Trophoblast cell (in vitro differentiated cells and primary cell): Measurements from ENCODE around the gene EIF4E3.

ENCODE experiments used
- DNase-seq, 2 donors: peaks; one replicate each; pipeline ENCODE4 v3.0.0-alpha.2; 2016
- H2AFZ ChIP-seq: 2 replicates; pipeline ENCODE4 v1.6.1; 2013; ENCODE audit warnings: low read length, moderate library complexity, mild to moderate bottlenecking; ENCODE audit not compliant: insufficient read depth, poor library complexity
- H2AK5ac ChIP-seq: 2 replicates; pipeline ENCODE4 v1.6.1; 2013; ENCODE audit warnings: mild to moderate bottlenecking, low read length
- H2BK120ac ChIP-seq: 2 replicates; pipeline ENCODE4 v1.6.1; 2013; ENCODE audit warnings: low read length, mild to moderate bottlenecking, moderate library complexity; ENCODE audit not compliant: insufficient read depth, poor library complexity
- H2BK12ac ChIP-seq: 2 replicates; pipeline ENCODE4 v1.6.1; 2013; ENCODE audit warnings: mild to moderate bottlenecking, low read length, moderate library complexity
- H2BK5ac ChIP-seq: 2 replicates; pipeline ENCODE4 v1.6.1; 2013; ENCODE audit warnings: low read length, low read depth, moderate library complexity, mild to moderate bottlenecking; ENCODE audit not compliant: poor library complexity
- H3K14ac ChIP-seq: 2 replicates; pipeline ENCODE4 v1.6.1; 2013; ENCODE audit warnings: mild to moderate bottlenecking, low read length
- H3K18ac ChIP-seq: 2 replicates; pipeline ENCODE4 v1.6.1; 2013; ENCODE audit warnings: mild to moderate bottlenecking, low read length
- H3K23ac ChIP-seq: 2 replicates; pipeline ENCODE4 v1.6.1; 2013; ENCODE audit warnings: low read length
- H3K27ac ChIP-seq: 2 replicates; pipeline ENCODE4 v1.5.1; 2013; ENCODE audit warnings: low read depth, mild to moderate bottlenecking, inconsistent platforms, low read length, moderate library complexity
- H3K27me3 ChIP-seq: 2 replicates; pipeline ENCODE4 v1.6.1; 2013; ENCODE audit warnings: inconsistent platforms, mild to moderate bottlenecking, low read length, moderate library complexity; ENCODE audit not compliant: insufficient read depth
- H3K36me3 ChIP-seq, 2 experiments: 1 replicate in 1 of 2; 2 replicates in 1 of 2; pipeline ENCODE4 v1.6.1; 2013; ENCODE audit warnings: low read length in 2 of 2, mild to moderate bottlenecking in 2 of 2, moderate library complexity in 1 of 2; ENCODE audit not compliant: insufficient read depth in 2 of 2, control insufficient read depth in 1 of 2
- H3K4ac ChIP-seq: 2 replicates; pipeline ENCODE4 v1.6.1; 2013; ENCODE audit warnings: low read depth, mild to moderate bottlenecking, low read length, moderate library complexity
- H3K4me1 ChIP-seq, 2 experiments: 1 replicate in 1 of 2; 2 replicates in 1 of 2; pipeline ENCODE4 v1.6.1; 2013; ENCODE audit warnings: low read length in 2 of 2, mild to moderate bottlenecking in 2 of 2, moderate library complexity in 1 of 2; ENCODE audit not compliant: insufficient read depth in 2 of 2, control insufficient read depth in 1 of 2
- H3K4me2 ChIP-seq: 2 replicates; pipeline ENCODE4 v1.6.1; 2013; ENCODE audit warnings: inconsistent platforms, mild to moderate bottlenecking, low read length, moderate library complexity
- H3K4me3 ChIP-seq: 2 replicates; pipeline ENCODE4 v1.5.1; 2013; ENCODE audit warnings: mild to moderate bottlenecking, low read depth, low read length, inconsistent platforms
- H3K79me1 ChIP-seq: one replicate; pipeline ENCODE4 v1.6.1; 2013; ENCODE audit warnings: low read length
- H3K79me2 ChIP-seq: 2 replicates; pipeline ENCODE4 v1.6.1; 2013; ENCODE audit warnings: low read length, mild to moderate bottlenecking; ENCODE audit not compliant: control insufficient read depth, insufficient read depth, poor library complexity
- H3K9ac ChIP-seq: 2 replicates; pipeline ENCODE4 v1.6.1; 2013; ENCODE audit warnings: mild to moderate bottlenecking, low read length
- H3K9me3 ChIP-seq: 2 replicates; pipeline ENCODE4 v1.6.1; 2013; ENCODE audit warnings: low read depth, mild to moderate bottlenecking, control low read depth, inconsistent platforms, low read length; ENCODE audit not compliant: insufficient read depth
- H4K12ac ChIP-seq: 2 replicates; pipeline ENCODE4 v1.6.1; 2013; ENCODE audit warnings: low read depth, mild to moderate bottlenecking, low read length, moderate library complexity
- H4K8ac ChIP-seq: 2 replicates; pipeline ENCODE4 v1.6.1; 2013; ENCODE audit warnings: low read depth, mild to moderate bottlenecking, low read length, moderate library complexity
- H4K91ac ChIP-seq: one replicate; pipeline ENCODE4 v1.6.1; 2013; ENCODE audit warnings: low read depth, mild to moderate bottlenecking, low read length, moderate library complexity
- WGBS: extraction: QIAGEN DNeasy Blood & Tissue Kit; methylation state at CpG from one replicate; pipeline ENCODE4 v1.1.7; 2013; ENCODE audit warnings: missing lambda C conversion rate; ENCODE audit not compliant: insufficient read length, insufficient coverage; ENCODE audit errors: extremely low coverage; 5-methylcytosine and 5-hydroxymethylcytosine counted together

EIF4E3 gene

GRCh38 chr3:71723452-71724170, 1.6 kb downstream of the EIF4E3 start:
- H3K79me2 ChIP-seq = peaks cover 2% of the 10 kb centered on the region
- no peak overlapping the region for H2AK5ac ChIP-seq
- no peak overlapping the region for H3K4me2 ChIP-seq
- no peak overlapping the region for H2BK5ac ChIP-seq
- no peak overlapping the region for H2BK12ac ChIP-seq
- no peak overlapping the region for H2BK120ac ChIP-seq
- no peak overlapping the region for H4K8ac ChIP-seq
- H3K4ac ChIP-seq = no peak overlapping the region
- no peak overlapping the region for H3K9ac ChIP-seq
- H4K91ac ChIP-seq = no peak overlapping the region
- H3K79me1 ChIP-seq = no peaks in the 10 kb centered on the region
- H3K23ac ChIP-seq = no peak overlapping the region
- H3K27ac ChIP-seq = no peak overlapping the region
- H3K27me3 ChIP-seq = peaks cover 18% of the 10 kb centered on the region
- no peak overlapping the region for H2AFZ ChIP-seq
- H4K12ac ChIP-seq = no peak overlapping the region
- WGBS = no CpG with 5 or more reads among the region's 6 CpGs
- H3K9me3 ChIP-seq = peaks cover 3% of the 10 kb centered on the region
- H3K4me1 ChIP-seq = peaks cover 3 to 9% of the 10 kb centered on the region in 2 experiments
- DNase-seq = no peak
- no peaks in the 10 kb centered on the region for H3K36me3 ChIP-seq
- H3K14ac ChIP-seq = no peak overlapping the region
- no peak overlapping the region for H3K18ac ChIP-seq
- no peak overlapping the region for H3K4me3 ChIP-seq

GRCh38 chr3:71722693-71723092, 2.5 kb downstream of the EIF4E3 start:
- WGBS = no CpG with 5 or more reads among the region's 1 CpG
- no peak overlapping the region for H3K9ac ChIP-seq
- H2BK5ac ChIP-seq = no peak overlapping the region
- no peak for DNase-seq
- no peak overlapping the region for H2AFZ ChIP-seq
- peaks cover 3 to 9% of the 10 kb centered on the region in 2 experiments for H3K4me1 ChIP-seq
- H3K4me3 ChIP-seq = no peak overlapping the region
- no peaks in the 10 kb centered on the region for H3K36me3 ChIP-seq
- H3K27me3 ChIP-seq = peaks cover 18% of the 10 kb centered on the region
- no peak overlapping the region for H3K27ac ChIP-seq
- no peak overlapping the region for H2AK5ac ChIP-seq
- H3K4ac ChIP-seq = no peak overlapping the region
- no peak overlapping the region for H2BK120ac ChIP-seq
- H3K18ac ChIP-seq = no peak overlapping the region
- H4K8ac ChIP-seq = no peak overlapping the region
- no peak overlapping the region for H3K14ac ChIP-seq
- H3K9me3 ChIP-seq = peaks cover 3% of the 10 kb centered on the region
- H3K4me2 ChIP-seq = no peak overlapping the region
- no peak overlapping the region for H3K23ac ChIP-seq
- H3K79me2 ChIP-seq = peaks cover 2% of the 10 kb centered on the region
- no peak overlapping the region for H4K91ac ChIP-seq
- no peak overlapping the region for H4K12ac ChIP-seq
- H3K79me1 ChIP-seq = no peaks in the 10 kb centered on the region
- no peak overlapping the region for H2BK12ac ChIP-seq

- Histone ChIP-seq H2BK5ac (no peak overlapping the region), H2BK120ac (no peak overlapping the region), H2BK12ac (no peak overlapping the region), H4K8ac (no peak overlapping the region), H3K23ac (no peak overlapping the region), H3K9ac (no peak overlapping the region), H3K4me1 (peaks cover 3 to 9% of the 10 kb centered on the region in 2 experiments), H3K4me2 (no peak overlapping the region), H3K36me3 (no peaks in the 10 kb centered on the region), H3K27ac (no peak overlapping the region), H3K18ac (no peak overlapping the region), H3K27me3 (peaks cover 18% of the 10 kb centered on the region), H2AK5ac (no peak overlapping the region), H3K14ac (no peak overlapping the region), H4K91ac (no peak overlapping the region), H3K79me1 (no peaks in the 10 kb centered on the region), H3K79me2 (peaks cover 2% of the 10 kb centered on the region), H3K4me3 (no peak overlapping the region), H3K9me3 (peaks cover 3% of the 10 kb centered on the region), H3K4ac (no peak overlapping the region), H4K12ac (no peak overlapping the region), H2AFZ (no peak overlapping the region)
- no CpG with 5 or more reads among the region's 6 CpGs for WGBS
- no peak for DNase-seq
These were observed 3.5 kb downstream of the EIF4E3 start for GRCh38 chr3:71721651-71722157.

GRCh38 chr3:71721002-71721401, 4.2 kb downstream of the EIF4E3 start:
- Histone ChIP-seq H4K12ac (no peak overlapping the region), H3K36me3 (no peaks in the 10 kb centered on the region), H3K4me3 (no peak overlapping the region), H3K4ac (no peak overlapping the region), H3K9me3 (peaks cover 3% of the 10 kb centered on the region), H2BK12ac (no peak overlapping the region), H3K27me3 (peaks cover 18% of the 10 kb centered on the region), H2AK5ac (no peak overlapping the region), H3K4me1 (peaks cover 3 to 9% of the 10 kb centered on the region in 2 experiments), H3K14ac (no peak overlapping the region), H3K23ac (no peak overlapping the region), H4K8ac (no peak overlapping the region), H2AFZ (no peak overlapping the region), H3K27ac (no peak overlapping the region), H3K79me1 (no peaks in the 10 kb centered on the region), H3K18ac (no peak overlapping the region), H3K79me2 (peaks cover 2% of the 10 kb centered on the region), H3K9ac (no peak overlapping the region), H3K4me2 (no peak overlapping the region), H2BK120ac (no peak overlapping the region), H4K91ac (no peak overlapping the region), H2BK5ac (no peak overlapping the region)
- no peak for DNase-seq
- no CpG with 5 or more reads among the region's 7 CpGs for WGBS
